Brain microvascular endothelial cell (primary cell): ENCODE measurements around the gene GADD45B.

ENCODE experiments used
- DNase-seq: peaks from one replicate; pipeline ENCODE4 v3.0.0-alpha.2; 2020
- H3K27ac ChIP-seq: fragments of 250-450 bp; sonication (Bioruptor Pico); 2 replicates; pipeline ENCODE4 v1.5.1; 2020; ENCODE audit warnings: mild to moderate bottlenecking, moderate library complexity
- H3K27me3 ChIP-seq: fragments of 250-450 bp; sonication (Bioruptor Pico); replicated peaks from 2 replicates; pipeline ENCODE4 v1.5.1; 2020; ENCODE audit warnings: mild to moderate bottlenecking
- H3K36me3 ChIP-seq: fragments of 250-450 bp; sonication (Bioruptor Pico); replicated peaks from 2 replicates; pipeline ENCODE4 v1.5.1; 2020; ENCODE audit warnings: mild to moderate bottlenecking
- H3K4me3 ChIP-seq: 2 replicates; pipeline ENCODE4 v1.5.1; 2011; ENCODE audit warnings: low read depth, mild to moderate bottlenecking, control low read depth, low read length, moderate library complexity
- CTCF ChIP-seq: IDR thresholded peaks from 2 replicates; pipeline ENCODE4 v1.5.1; 2011; ENCODE audit warnings: low read depth, mild to moderate bottlenecking, moderate library complexity, low read length, control low read depth, inconsistent platforms; ENCODE audit errors: missing control alignments
- in situ Hi-C: cut with HindIII; loops from 2 replicates; pipeline ENCODE4 v1.10.0; 2017; ENCODE audit warnings: low sequenced_read_pairs, low pct_ligation_motif_present

Gene GADD45B

GRCh38 chr19:2441096-2441752 lies 34.7 kb upstream of the GADD45B start:
- no peak overlapping the region for H3K4me3 ChIP-seq
- no peaks in the 10 kb centered on the region for H3K27me3 ChIP-seq
- H3K36me3 ChIP-seq: peaks cover 33% of the 10 kb centered on the region
- no peak overlapping the region for H3K27ac ChIP-seq
- no peak for TF ChIP-seq CTCF
- in situ Hi-C loops: no loop called here
- DNase-seq: no peak

- no peak overlapping the region for H3K4me3 ChIP-seq
- TF ChIP-seq CTCF: no peak
- no peaks in the 10 kb centered on the region for H3K27me3 ChIP-seq
- no peak for DNase-seq
- in situ Hi-C loops: no loop called here
- H3K36me3 ChIP-seq: peaks cover 19% of the 10 kb centered on the region
- H3K27ac ChIP-seq: no peak overlapping the region
Measured at GRCh38 chr19:2443116-2443784, 32.7 kb upstream of the GADD45B start.

- Histone ChIP-seq H3K27ac (no peak overlapping the region), H3K4me3 (no peak overlapping the region), H3K27me3 (no peaks in the 10 kb centered on the region), H3K36me3 (peaks cover 20% of the 10 kb centered on the region)
- in situ Hi-C loops: no loop called here
- DNase-seq: no peak
- no peak for TF ChIP-seq CTCF
Measured at GRCh38 chr19:2443785-2444182, 32.1 kb upstream of the GADD45B start.

GRCh38 chr19:2444251-2445002 lies 31.5 kb upstream of the GADD45B start:
- no peaks in the 10 kb centered on the region for H3K27me3 ChIP-seq
- H3K36me3 ChIP-seq: peaks cover 20% of the 10 kb centered on the region
- no peak for TF ChIP-seq CTCF
- in situ Hi-C loops: no loop called here
- H3K4me3 ChIP-seq: no peak overlapping the region
- no peak for DNase-seq
- no peak overlapping the region for H3K27ac ChIP-seq

GRCh38 chr19:2446381-2446780 lies 29.5 kb upstream of the GADD45B start:
- peaks cover 23% of the 10 kb centered on the region for H3K36me3 ChIP-seq
- no peak for DNase-seq
- H3K27ac ChIP-seq: no peak overlapping the region
- no peak overlapping the region for H3K4me3 ChIP-seq
- no peak for TF ChIP-seq CTCF
- no peaks in the 10 kb centered on the region for H3K27me3 ChIP-seq
- in situ Hi-C loops: no loop called here
